ENCODE data around the gene CPXM1.

The CPXM1 gene

GRCh38 chr20:2747676-2748235, 52.7 kb downstream of the CPXM1 start:
- DNase-seq, result no peak

DNA sequence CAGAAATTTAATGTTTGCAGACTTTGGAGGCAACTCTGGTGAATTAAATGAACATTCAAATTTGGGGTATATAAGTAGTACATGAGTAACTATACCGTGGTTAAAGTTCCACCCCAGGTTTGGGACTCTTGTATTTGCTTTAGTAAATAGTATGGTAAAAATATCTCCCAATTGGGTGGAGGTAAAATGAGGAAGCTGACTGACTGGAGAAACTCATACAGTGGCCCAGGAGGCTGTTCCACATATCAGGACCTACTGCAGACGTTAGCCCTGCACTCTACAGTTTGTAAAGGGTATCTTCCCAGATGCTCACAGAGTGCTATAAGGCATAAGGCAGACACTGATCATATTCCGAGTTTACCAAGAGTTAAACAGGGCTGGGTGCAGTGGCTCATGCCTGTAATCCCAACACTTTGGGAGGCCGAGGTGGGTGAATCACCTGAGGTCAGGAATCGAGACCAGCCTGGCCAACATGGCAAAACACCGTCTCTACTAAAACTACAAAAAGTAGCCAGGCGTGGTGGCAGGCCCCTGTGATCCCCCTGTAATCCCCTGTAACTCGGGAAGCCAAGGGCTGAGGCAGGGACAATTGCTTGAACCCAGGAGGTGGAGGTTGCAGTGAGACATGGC, 53.7 kb downstream of the CPXM1 start:
- DNase-seq, result peak; percentile 8

DNA sequence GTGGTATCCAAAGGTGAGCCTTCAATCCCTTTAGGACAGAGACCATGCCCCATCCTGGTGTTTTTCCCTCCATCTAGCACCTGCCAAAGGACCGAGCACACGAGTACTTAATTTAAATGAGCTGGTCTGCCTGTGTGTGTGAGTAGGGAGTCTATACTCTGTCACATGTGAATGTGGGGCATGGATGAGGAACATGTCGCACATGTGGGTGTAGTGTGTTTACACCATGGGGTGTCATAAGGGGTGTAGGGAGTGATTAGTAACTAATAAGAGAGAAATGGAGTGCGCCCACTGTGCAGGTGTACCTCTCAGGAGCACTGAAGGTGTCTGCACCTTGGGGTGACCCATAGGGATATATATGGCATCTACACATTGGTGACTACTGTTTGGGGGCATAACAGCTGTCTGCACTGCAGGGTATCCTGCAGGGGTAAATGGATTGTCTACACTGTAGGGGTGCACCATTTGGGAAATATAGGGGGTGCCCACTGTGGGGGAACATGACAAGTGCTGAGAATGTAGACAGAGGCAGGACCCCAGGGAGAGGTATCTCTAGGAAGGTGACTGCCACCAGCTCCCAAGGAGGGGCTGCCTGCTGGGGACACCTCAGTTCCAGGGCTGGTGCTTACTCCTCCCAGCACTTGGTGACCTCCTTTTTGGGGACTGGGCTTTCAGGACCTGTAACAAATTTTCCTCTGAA, 54.3 kb downstream of the CPXM1 start:
- DNase-seq, result no peak

GRCh38 chr20:2745060-2745910, 55.1 kb downstream of the CPXM1 start:
- no peak for DNase-seq

Measured in GDM1 (cell line).